ENCODE results near the gene MATR3.
"Not testable (repeated sequence)": the region's sequence is repeated elsewhere in the genome, so short reads cannot be mapped to it uniquely, and the experiment has no call there.

The MATR3 gene

DNA sequence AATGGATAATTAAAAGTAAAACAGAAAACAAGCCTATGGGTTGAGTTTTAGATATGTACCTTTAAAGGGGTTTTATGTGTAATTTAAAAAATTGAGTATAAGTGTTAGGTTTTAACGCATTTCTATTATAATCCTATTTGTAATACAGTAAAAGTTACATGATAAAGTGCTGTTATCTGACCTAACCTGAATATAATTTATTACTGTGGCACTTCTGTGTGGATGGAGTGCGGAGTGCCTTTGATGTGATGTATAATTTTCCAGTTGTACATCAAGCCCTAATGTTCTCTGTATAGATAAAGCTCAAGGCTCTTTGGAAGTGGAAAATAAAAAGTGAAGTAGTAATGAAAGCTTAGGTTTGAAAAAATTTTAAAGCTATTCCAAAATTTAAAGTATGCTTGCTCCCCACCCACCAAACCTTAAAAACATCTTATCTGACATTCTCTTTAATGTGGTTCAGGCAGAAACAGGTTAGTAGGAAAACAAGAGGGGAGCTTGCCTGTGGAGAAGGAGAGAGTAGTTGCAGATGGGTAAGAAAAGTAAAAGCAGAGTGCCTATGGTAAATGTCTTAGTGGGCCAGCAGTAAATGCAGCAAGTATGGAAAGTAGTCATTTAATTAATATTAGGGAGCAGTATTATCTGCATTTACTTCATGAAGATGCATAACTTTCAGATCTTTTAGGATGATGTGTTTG is 4.0 kb downstream of the MATR3 start:
- DNase-seq = no peak

DNA sequence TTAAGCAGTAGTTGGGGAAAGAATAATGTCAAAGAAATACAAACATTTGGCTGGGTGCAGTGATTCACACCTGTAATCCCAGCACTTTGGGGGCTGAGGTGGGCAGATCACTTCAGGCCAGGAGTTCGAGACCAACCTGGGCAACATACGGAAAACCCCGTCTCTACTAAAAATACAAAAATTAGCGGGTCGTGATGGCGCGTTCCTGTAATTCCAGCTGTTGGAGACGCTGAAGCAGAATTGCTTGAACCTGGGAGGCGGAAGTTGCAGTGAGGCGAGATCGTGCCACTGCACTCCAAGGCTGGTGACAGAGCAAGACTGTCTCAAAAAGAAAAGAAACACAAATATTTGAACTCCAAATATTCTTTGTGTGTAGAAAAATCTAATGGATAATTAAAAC is 4.7 kb downstream of the MATR3 start:
- DNase-seq = no peak

DNA sequence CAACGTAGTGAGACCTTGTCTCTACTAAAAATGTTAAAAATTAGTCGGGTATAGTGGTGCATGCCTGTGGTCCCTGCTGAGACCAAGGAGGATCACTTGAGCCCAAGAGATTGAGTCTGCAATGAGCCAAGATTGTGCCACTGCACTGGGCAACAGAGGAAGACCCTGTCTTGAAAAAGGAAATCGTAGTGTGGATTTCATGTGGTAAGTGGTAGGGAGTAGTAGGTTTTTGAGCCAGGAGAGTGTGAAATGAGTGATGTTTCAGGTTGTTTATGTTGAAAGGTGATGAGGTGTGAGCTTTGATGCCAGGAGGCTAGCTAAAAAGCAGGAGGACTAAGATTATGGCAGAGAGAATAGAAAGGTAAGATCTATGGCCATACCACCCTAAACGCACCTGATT is 5.9 kb downstream of the MATR3 start:
- DNase-seq = no peak

DNA sequence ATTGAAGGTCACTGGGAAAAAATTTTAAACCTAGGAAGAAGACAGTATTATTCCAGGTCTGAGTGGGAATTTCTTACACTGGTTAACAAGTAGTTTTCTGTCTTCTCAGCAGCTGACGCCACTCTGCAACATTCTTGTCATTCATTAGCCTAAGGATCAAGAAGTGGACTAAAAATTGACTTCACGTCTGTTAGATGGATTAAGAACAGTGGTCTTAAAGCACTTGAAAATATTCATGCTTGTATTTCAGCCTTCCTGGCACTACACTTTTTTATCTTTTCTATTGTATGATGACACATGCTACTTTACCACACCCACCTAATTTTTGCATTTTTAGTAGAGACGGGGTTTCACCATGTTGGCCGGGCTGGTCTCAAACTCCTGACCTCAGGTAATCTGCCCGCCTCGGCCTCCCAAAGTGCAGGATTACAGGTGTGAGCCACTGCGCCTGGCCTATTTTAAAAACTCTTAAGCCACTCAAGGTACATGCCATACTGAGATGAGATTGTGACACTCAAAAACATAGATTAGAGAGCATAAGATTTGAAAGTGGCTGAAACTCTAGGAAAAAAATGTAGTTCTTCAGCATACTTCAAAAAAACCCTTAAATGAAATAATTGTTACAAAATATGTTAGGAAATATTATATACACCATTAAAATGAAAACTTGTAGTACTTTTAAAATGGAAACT is 8.4 kb downstream of the MATR3 start:
- DNase-seq = no peak

DNA sequence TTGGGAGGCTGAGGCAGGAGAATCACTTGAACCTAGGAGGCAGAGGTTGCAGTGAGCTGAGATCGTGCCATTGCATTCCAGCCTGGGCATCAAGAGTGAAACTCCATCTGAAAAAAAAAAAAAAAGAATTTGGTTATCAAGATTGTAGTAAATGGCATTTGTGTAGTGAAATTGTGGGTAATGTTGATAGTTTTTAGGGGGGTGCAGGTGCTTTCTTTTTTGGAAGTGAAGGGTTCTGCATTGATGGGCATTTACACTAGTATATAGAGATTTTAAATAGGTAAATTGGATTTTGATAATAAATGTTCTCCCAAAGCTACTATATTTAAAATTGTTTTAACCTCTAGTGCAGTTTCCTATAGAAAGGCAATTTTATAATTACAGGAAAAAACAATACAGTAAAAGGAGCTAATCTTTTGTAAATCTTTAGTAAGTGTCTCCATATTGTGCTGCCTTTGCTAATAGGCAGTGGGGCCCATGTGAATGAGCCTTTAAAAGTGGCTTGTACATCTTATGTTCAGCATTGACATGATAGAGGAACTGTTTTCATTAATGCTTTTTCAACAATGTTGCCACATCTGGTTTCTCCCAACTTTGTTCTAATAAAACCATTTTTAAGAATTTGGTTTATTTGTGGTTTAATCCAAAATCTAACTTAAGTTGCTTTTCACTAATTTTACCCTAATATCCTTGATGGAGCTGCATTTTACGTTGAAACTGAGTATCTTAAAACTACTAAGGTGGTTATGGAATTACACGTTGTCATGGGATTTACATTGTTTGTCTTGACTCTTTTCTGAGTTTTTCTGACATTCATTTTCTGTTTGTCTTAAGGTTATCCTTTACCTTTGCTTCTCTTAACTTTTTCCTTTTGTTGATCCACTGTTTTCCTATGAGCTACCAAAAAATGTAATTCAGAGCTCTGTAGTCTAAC is 11.1 kb downstream of the MATR3 start:
- DNase-seq = no peak

DNA sequence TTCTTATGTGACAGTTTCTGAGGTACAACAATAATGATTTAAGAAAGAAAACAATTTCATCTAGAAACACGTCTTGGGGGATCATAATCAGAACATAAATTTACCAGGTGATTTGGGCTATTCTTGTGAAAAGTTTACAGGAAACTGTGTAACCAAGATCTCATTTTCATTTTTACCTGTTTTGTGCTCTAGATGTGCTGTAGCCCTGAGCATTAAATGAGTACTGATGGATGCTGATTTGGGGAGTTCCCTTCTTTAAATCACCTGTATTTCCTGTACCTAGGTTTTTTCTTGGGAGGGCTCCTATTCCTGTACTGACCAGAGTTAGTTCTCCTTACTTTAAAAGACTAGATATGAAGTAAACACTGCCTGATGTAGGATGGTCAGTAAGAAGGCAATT is 12.7 kb downstream of the MATR3 start:
- DNase-seq = no peak

DNA sequence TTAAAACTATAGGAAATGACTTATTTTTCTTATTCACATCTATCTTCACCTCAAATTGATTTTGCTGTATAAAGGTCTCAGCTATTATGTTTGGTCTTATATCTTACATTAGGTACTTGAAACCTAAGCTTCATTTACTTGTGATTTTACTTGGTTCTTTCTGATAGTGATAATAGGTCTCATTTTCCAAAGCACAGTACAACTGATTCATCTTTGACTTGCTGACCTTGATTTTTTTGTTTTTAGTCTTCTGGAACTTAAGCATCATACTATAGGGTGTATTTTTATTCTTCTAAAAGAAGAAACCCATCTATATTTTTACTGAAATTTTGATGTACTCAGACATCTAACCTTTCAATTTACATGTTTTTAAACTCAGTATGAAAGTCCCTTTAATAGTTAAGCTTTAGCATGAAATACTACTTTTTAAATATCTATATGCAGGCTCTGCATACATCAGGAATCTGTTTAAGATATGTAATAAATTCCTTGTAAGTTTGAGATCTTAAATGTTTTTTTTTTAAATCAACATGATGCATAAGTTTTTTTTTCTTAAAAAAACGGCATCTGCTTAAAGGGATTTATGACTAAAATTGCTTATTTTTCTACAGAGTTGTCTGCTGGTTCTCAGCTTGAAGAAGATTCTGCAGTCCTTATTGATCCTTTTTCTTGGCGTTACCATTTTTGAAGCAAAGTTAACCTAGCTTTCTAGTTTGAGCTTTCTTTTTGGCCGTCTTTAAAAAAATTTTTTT is 13.3 kb downstream of the MATR3 start:
- no peak for DNase-seq

DNA sequence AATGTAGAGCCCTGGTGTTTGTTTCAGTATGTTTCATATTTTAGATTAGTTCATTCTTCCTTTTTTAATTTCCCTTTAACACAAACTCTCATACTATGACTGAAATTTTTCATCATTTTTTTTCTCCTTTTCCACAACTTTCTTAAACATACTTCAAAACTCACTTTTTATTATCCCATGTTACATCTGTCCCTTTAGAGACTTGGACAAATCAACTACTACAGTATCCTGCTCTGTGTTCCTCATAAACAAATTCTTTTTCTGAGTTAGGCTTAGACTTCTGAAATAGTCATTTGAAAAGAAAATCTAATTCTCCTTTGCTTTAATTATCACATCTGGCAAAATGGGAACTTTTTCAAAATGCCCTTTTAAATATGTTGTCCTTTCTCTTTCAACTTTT is 15.3 kb downstream of the MATR3 start:
- no peak for DNase-seq

DNA sequence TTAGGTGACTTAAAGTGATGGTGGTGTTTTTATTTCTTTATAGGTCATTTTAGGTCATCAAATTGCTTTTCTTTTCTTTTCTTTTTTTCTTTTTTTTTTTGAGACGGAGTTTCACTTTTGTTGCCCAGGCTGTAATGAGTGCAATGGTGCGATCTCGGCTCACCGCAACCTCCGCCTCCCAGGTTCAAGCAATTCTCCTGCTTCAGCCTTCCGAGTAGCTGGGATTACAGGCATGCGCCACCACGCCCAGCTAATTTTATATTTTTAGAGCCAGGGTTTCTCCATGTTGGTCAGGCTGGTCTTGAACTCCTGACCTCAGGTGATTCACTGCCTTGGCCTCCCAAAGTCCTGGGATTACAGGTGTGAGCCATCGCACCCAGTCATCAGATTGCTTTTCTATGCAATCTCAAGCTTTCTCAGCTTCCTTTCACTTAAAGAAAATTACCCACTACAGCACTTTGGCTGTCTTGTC is 17.2 kb downstream of the MATR3 start:
- DNase-seq = not testable (repeated sequence)

DNA sequence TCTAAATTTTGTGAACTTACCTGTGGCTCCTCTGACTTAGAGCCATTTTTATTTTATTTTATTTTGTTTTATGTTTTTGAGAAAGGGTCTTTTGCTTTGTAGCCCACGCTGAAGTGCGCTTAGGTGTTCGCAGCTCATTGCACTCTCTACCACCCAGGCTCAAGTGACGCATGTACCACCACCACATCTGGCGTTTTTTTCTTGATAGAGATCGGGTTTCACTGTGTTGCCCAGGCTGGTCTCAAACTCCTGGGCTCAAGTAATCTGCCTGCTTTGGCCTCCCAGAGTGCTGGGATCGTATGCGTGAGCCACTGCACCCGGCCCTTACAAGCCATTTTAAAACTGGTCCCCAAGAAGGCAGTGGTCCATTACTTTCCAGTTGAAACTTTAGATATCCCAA is 18.5 kb downstream of the MATR3 start:
- no peak for DNase-seq

DNA sequence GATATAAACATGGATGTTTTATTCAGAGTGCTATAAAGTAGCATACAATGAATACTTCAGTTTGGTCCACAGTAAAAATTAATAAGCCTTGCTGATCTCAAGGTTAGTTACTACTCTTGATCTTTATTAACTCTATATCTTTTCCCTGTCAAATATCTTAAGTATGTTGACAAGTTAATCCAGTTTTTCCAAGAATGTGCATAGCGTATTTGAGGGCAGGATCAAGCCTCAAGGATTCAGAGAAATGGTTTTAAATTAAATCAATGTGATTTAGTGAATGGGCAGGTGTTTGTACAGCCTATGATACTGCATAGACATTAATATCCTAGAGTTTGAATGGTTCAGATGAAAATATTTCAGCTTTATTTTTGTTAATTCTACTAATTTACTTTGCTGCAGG is 20.7 kb downstream of the MATR3 start:
- no peak for DNase-seq

DNA sequence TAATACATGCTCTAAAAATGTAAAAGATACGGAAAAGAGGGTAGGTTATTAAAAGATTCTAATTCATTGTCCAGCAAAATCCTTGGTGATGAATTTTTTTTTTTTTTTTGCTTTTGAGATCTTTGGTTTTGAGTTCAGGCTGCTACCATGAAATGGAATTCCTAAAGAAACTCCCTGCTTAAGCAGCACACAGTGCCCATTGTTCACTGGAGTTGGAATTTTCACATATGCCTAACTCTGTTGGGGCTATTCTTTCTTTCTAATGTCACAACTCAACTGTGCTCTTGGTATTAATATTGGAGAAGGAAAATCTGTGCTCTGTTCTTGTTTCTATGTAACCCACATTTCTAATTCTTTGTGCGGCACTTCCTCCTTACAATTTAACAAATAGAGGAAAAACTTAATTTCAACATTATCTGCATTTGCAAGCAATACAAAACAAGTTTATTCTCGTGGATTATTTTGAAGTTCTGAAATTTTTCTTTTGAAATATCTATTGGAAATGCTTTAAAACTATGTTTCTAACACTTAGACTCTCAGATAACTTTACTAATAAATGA is 21.6 kb downstream of the MATR3 start:
- DNase-seq = no peak

DNA sequence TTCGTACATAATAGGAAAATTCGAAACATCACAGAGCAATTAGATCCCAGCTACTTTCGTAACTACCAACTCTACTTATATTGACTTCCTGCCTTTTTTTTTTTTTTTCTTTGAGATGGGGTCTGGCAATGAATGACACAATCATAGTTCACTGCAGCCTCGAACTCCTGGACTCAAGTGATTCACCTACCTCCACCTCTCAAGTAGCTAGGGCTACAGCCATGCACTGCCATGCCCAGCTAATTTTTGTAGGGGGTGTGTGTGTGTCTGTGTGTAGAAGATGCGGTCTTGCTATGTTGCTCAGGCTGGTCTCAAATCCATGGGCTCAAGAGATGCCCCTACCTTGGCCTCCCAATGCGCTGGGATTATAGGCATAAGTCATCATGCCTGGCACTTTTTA is 42.3 kb downstream of the MATR3 start:
- no peak for DNase-seq

DNA sequence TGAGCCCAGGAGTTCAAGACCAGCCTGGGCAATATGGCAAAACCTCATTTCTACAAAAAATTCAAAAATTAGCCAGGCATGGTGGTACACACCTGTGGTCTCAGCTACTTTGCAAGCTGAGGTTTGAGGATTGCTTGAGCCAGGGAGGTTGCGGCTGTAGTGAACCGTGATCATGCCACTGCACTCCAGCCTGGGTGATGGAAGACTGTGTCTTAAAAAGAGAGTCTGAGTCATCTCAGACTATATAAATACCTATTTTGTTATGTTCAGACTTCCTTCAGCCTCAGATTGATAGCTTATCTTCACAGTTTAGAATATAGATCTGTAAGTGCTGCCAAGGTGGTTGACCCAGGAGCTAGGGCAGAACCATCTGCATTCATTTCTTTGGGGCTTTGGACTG is 46.5 kb downstream of the MATR3 start:
- no peak for DNase-seq

DNA sequence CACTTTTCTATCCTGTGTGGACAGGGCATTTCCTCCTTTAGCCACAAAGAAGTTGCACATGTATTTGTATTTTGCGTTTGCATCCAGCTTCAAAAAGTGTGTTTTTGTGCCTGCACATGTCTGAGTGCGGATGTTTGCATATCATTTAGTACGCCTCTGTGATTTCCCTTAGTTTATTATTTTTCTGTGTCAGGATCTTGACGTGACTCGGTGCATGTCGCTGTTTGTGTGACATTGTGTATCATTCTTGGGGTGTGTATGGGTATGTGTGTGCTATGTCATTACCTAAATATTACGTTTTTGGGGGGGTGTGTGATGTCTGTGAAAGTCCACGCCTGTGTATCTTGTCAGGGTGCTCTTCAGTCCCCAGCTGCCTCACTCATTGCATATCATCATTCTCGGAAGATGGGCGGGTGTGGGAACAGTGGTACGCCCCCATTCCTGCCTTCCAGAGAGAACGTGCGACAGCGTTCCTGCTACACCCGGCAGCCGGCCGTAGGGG is 47.7 kb downstream of the MATR3 start:
- DNase-seq = no peak

DNA sequence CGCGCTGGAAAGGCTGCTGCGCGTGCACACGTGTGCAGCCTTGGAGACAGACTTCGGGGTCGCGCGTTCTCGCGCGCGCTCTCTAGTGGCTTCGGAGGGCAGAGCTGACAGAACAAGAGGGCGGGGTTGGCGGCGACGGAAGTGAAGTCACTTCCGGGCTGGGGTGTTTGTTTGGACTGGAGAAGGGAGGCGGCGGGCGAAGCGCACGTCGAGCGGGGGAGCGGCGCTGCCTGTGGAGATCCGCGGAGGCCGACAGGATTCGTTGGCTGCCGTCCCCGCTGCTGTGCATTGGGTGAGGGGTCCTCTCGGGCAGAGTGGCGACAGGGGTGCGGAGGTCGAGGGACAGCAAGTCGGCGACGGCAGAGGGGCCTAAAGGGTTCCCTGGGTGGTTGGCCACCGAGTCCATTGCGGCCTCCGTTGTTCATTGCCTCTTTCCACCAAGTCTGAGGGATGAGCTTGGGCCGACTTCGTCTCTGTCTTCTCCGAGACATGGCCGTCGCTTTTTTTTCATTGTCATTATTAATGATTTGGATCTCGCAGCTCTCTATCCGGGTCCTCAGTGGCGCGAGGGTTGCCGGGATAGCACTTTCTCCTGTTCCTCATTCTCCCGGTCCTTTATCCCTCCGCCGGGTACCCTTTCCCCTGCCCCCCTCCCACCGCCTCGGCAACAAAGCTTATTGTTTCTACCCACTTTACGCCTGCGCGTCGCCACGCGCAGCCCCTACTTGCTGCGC is 48.3 kb downstream of the MATR3 start, which contains the start of gene PAIP2:
Gene PAIP2 (plus strand): TSS at position 166 of the 734 bp plus-strand sequence. CDS start 21,931 bp downstream, outside the sequence.
- DNase-seq = peak; percentile 100

DNA sequence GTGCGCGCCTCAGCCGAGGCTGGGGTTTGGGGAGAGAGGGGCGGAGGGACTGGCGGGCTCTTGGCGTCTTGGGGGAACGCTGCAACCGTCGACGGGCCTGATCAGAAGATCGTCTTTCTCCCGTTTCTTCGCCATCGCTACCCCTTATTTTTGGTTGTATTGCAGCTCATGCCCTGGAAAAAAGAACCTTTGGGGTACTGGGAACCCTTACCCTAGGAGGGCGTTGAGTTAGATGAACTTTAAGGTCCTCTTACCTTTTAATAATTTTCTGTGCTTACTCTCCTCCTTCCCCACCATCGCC is 48.8 kb downstream of the MATR3 start:
- DNase-seq = no peak

DNA sequence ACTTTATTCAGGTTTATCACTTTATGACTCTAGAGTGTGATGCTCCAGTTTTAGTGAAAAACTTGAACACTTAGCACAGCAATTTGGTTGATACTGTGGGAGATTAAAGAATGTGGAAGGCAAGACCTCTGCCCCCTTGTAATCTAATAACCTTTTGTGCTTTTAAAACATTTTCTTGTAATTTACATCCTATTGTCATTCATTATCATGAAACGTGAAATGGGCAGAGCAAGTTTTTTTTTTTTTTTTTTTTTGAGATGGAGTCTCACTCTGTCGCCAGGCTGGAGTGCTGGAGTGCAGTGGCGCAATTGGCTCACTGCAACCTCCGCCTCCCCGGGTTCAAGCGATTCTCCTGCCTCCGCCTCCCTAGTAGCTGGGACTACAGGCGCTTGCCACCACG is 49.9 kb downstream of the MATR3 start:
- no peak for DNase-seq

DNA sequence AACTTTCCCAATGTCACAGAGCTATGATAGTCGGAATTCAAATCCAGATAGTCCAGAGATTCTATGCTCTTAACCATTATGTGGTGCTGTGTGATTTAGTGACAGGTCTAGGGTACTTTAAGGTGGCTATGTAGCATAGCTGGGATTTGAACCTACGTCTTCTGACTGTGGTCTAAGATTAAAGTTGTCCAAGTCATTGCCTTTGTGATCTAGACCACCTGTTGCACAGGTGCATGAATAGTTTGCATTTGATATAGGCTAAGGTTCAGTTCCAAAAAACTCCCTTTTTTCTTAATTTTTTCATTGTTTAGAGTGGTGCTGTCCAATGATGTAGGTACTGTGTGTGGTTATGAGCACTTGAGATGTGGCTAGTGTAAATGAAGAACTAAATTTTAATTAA is 50.6 kb downstream of the MATR3 start:
- DNase-seq = no peak

DNA sequence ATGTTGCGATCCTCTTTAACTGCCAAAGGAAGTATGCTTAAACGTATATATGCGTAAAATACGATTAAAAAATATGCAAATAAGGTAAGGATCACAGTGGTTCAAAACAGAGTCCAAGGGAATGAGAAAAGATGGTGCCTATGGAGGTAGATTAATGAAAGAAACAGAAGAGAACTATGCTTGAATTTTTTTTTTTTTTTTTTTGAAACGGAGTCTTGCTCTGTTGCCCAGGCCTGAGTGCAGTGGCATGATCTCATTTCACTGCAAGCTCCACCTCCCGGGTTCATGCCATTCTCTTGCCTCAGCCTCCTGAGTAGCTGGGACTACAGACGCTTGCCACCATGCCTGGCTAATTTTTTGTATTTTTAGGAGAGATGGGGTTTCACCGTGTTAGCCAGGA is 51.9 kb downstream of the MATR3 start:
- not testable (repeated sequence) for DNase-seq

DNA sequence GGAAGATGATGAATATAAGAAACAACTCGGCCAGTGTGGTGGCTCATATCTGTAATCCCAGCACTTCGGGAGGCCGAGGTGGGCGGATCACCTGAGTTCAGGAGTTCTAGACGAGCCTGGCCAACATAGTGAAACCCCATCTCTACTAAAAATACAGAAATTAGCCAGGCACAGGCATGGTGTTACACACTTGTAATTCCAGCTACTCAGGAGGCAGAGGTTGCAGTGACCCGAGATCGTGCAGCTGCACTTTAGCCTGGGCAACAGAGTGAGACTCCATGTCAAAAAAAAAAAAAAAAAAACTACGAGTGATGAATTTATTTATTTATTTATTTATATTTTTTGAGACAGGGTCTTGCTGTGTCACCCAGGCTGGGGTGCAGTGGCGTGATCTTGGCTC is 54.3 kb downstream of the MATR3 start:
- not testable (repeated sequence) for DNase-seq

DNA sequence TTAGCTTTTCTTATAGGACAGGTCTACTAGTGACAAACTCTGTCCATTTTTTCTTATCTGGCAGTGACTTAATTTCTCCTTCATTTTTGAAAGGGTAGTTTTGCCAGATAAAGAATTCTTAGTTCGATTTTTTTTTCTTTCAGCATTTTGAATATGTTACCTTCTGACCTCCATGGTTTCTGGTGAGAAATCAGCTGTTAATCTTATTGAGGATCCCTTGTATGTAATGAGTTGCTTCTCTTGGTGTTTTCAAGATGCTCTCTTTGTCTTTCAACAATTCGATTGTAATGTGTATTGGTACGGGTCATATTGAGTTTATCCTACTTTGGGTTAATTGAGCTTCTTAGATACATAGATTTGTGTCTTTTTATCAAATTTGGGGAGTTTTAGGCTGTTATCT is 60.6 kb downstream of the MATR3 start:
- DNase-seq = no peak

Measured in retina (tissue), 1 donor.